GM21529 (cell line): ENCODE results near the gene CDC37L1.

Source experiments
- ATAC-seq: cut with Tn5 transposase; IDR thresholded peaks from one replicate; pipeline ENCODE4 v1.9.1; 2021; ENCODE audit not compliant: unreplicated experiment

Gene CDC37L1

DNA sequence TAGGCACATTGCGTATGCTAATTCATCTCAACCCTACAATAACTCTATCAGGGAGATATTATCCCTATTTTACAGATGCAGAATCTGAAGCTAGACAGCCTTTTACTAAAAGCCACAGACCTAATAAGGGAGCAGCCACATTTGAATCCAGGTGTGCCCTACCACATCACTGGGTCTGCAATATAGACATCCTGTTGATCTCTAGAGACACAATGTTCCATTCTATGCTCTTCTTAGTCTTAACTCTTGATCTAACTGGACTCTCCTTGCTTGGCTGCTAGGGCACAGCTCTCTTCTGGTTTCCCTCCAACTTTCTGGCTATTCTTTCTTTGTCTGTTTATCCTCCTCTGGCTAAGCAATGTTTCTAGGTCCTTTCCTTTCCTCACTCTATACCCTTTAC, 11.7 kb upstream of the CDC37L1 start:
- no peak for ATAC-seq

DNA sequence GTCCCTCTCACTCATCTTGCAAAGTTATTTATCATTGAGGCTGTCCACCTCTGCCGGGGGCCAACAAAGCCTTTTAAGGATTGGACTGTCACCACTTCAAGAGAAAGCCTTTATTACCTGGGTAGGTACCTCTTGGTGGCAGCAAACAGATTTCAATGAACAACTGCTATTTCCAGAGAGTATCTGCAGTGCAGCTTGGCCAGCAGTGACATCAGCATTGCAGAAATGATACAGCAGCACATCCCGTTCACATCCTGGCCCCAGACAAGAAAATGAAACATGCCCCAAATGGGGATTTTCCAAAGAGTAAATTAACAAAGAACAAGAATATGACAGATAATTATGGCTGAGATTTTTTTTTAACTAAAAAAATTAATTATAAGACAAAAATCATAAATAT, 10.8 kb upstream of the CDC37L1 start:
- ATAC-seq, result no peak

DNA sequence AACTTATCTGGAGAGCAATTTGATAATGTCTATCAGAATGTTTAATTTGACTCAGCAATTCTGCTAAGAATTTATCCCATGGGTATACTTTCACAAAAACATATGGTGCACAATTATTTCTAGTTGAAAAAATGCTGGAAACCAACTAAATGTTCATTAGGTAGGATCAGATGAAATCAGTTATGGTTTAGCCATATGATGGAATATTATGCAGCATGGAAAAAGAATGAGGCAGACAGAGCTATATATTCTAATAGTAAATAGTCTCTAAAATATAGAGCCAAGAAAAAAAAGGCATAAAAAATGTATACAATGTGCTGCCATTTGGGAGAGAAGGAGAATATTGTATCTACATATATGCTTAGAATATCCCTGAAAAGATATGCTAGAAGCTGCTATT, 9.5 kb upstream of the CDC37L1 start:
- ATAC-seq, result no peak

DNA sequence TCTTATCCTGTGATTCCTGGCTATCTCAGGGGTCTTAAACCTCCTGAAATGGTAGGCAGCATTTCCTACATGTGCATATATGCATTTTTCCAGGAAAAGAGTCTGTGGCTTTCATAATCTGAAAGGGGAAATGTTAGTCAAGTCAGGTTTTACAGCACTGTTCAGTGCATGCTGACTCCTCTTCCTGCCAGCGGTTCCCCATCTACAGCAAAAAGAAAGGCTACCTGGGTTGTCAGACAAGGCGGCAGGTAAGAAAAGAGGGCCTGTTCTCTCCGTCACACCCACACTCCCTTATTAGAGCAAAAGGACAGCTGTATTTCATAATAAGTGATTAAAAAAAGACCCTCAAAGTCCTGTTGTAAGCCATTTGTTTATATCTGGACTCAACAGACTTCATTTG, 8.8 kb upstream of the CDC37L1 start:
- ATAC-seq, result no peak

DNA sequence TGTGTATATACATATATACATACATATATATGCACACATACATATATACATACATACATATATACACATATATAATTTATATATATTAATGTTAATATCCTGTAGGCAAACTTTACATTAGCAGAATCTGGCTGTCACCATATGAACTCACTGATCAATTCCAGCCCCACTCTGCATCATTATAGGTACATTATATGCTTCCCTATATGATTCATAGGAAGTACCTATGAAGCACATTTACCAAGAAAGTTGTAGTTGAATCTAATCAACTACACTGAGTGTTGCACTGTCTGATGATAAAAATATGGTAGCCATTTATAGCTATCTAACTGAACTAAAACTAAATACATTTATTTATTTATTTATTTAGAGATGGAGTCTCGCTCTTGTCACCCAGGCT, 7.6 kb upstream of the CDC37L1 start:
- no peak for ATAC-seq

DNA sequence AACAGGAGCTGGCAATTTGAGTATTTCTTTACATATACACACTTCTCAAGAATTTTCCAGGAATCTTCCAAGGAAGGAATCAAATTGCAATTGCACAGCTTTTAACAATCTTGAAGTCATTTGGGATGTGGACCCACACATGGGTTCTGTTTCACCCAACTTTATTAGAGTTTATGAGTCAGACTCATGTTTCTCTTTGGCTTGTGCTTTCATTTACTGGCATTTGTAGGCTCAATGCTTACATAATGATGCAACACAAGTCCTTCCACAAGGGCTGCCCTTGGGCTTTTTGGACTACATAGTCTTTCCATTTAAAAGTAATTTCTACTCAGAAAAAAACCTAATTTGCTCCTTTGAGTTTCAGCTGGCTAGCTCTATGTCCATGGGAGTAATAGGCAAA, 4.6 kb upstream of the CDC37L1 start:
- no peak for ATAC-seq

DNA sequence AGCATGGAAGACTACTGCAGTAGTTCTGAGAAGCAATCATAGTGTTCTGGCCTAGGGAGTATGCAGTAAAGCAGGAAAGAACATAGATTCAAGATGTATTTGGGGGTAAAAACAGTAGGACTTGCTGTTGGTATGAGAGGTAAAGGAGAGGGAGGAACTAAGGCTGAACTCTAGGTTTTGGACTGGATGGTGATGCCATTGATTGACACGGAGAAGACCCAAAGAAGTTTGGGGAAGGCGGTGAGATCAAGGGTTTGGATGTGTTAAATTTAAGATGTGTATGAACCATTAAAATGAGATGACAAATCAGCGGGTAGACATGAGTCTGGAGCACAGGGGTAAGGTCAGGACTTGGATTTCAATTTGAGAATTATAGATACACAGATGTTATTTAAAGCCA, 2.0 kb upstream of the CDC37L1 start:
- no peak for ATAC-seq

DNA sequence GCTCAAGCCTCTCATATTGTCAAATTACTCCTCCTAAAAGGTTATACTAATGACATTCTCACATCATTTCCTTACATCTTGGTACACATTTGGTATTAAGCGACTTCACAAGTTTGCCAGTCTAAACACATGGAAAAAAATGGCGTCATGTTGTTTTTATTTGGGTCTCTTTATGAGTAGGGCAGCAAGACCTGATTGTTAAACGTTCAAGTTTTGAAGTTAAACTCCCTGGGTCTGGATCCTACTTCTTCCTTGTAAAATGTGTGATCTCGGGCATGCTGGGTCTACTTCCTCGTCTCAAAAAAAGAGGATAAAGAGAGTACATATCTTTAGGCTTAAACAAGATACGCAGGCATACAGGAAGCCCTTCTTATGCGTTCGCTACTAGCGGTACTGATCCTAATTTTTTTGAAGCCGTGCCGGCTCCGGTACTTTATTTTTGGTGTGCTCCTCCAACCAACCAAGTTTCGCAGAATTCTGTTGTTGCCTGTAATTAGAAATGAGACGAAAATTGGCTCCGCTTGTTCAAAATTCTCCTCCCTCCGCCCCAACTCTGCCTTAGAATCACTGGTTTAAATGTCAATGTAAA, 596 bp upstream of the CDC37L1 start:
- ATAC-seq, result peak; percentile 6

DNA sequence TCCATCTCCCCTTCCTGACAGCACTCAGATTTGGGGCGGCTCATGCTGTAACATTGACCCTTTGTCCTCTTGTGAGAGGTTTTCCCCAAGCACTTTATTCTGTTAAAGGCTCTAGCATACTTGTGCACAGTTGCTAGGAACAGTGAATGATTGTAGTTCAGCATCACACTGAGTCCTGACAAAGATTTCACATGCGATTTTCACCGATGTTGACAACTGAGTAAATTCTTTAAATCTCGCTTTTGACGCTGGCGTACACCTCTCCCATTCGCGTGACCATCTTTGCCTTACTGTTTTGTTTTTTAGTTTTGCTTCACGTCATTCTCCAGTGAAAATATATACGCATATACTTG, 780 bp downstream of the CDC37L1 start:
- ATAC-seq, result peak; percentile 2

DNA sequence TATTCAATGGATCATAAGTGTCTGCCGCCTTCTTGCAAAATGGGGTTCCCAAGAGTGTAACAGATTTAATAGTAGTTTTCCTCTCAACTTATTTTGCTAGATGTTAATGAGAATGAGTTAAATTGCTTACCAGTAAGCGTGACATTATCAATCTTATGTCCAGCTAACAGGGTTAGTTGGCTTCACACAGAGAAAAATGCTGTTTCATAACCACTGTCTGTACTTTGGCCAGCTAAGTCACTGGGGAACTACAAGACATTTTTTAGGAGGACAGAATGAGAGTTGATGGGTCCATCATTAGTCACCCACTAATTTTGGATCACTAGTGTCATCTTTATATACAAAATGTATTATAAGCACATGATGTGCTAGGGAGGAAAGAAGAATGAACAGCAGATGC, 1.4 kb downstream of the CDC37L1 start:
- ATAC-seq, result no peak

DNA sequence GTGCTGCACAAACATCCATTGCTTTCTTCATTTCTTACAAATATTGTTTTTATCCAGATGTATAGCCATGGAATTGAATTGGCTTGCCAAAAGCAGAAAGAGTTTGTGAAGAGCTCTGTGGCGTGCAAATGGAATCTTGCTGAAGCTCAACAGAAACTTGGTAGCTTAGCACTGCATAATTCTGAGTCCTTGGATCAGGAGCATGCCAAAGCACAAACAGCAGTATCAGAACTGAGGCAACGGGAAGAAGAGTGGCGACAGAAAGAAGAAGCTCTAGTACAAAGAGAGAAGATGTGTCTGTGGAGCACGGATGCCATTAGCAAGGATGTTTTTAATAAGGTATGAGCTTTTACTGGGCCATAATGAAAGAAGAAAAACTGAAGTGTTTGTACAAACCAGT, 5.5 kb downstream of the CDC37L1 start:
- ATAC-seq, result no peak

DNA sequence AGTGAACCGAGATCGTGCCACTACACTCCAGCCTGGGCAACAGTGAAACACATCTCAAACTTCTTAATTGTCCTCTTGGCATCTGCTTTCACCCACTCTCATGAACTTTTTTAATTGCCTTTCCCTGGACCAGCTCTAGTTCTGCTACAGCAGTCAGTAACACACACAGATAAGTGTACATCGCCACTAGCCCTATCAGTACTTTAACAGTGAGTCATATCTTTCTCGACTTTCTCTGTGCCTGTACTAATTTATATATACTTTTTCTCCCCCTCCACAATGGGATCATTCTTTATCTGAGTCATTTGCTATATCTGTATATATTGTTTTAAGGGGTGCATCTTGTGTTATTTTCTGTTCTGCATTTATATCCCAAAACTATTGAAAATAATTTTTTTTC, 6.7 kb downstream of the CDC37L1 start:
- no peak for ATAC-seq

DNA sequence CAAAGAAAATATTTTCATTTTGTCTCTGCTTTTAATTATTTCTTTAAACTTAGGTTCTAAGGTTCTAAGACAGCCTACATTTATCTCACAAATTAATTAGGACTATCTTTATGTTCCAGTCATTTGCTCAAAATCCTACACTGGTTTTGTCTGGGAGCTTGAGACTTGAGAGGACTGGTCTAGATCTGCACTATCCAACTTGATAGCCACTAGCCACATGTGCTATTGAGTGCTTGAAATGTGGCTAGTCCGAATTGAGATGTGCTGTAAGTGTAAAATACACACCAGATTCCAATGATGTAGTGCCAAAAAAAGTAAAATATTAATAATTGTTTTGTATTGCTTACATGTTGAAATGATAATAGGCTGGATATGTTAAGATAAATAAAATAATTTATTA, 7.2 kb downstream of the CDC37L1 start:
- ATAC-seq, result no peak

DNA sequence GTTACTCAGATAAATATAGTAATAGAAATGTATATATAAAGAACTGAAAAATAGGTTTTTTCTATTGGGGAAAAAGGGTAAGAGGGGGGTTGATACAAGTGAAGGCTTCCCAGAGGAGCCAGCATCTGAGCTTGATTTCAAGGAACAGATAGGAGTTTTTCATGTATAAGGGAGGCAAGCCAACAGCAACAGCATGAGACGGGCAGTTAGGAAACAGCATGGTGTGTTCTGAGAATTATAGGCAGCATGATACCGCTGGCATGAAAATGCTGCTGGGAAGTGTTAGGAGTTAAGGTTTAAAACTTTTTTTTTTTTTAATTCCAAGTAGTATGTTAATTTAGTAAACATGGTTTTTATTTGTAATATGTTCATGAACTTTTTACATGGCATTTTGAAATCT, 9.7 kb downstream of the CDC37L1 start:
- no peak for ATAC-seq

DNA sequence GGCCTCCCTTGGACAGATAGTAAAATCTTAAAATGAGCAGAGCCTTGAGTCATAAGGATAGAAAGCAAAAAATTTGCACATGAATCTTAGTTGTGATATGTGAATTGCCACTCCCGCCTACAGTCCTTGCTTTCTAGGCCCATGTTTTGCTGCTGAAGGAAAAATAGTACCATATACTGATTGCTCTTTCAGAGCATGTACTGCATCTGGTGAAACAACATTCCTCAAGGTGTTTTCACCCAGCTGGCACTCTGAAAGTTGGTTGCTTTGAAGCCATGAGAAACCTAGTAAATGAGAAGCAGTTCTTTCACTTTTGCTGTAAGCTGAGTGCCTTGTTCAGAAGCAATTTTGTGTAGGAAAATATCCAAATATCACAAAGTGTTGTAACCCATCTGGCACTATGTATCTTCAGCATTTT, 10.3 kb downstream of the CDC37L1 start:
- peak; percentile 70 for ATAC-seq

DNA sequence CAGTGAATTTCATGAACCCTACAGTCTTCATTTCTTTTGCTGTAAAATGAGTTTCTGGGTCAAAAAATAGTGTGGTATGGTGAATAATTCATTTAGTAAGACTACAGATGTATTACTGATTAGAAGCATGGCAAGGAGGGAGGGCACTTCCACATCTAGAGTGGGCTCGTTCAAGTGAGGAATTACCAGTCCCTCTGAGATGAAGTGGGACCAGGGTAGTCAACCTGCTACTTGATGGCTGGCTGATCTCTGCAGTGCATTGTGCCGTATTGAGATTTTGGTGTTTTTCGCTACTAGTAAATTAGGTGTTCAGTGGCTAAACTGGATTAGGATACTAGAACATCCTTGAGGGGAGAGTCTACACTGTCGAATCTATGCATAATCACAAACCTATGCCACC, 10.8 kb downstream of the CDC37L1 start:
- ATAC-seq, result peak; percentile 50

DNA sequence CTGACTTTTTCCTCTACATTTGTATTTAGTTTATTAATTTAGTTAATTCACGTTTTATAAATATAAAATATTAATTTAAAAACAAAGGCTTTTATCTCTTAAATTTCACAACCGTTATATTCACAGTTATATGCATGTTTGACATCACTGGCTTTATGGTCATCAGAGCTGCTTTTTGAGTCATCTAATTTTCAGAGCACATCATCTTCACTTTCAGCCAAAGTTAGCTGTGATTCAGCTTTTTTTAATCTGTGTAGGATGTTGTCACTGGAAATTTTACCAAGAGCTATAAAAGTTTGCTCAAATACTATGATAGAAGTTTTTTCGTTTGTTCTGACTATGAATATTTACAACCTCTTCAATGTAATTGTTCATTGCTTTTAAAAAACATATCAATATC, 12.4 kb downstream of the CDC37L1 start:
- no peak for ATAC-seq

DNA sequence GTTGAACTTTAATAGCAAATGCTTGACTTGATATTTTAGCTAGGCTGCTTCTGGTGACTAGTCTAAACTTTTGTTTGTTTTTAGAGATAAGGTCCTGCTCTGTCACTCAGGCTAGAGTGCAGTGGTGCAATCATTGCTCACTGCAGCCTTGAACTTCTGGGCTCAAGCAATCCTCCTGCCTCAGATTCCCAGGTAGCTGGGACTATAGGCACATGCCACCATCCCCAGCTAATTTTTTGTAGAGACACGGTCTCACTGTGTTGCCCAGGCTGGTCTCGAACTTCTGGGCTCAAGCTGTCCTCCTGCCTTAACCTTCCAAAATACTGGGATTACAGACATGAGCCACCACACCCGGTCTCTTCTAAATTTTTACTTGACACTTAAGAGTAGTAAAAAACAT, 20.7 kb downstream of the CDC37L1 start:
- ATAC-seq, result no peak

DNA sequence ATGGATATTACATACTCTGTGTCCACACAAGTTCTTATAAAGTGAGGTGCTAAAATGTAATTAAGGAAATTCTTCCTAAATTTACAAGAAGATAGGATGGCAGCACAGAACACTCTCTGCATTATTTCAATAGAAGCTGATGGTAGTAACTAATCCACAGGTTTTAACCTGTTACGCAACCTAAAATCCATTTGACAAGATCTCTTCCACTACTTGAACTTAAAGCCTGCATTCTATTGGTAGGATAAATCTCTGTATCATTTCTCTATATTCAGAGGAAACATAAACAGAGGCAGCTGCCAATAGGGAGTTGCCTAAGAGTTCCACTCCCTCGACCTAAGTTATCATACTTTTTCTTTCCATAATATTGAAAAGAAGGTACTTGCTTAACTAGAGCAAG, 21.6 kb downstream of the CDC37L1 start:
- no peak for ATAC-seq

DNA sequence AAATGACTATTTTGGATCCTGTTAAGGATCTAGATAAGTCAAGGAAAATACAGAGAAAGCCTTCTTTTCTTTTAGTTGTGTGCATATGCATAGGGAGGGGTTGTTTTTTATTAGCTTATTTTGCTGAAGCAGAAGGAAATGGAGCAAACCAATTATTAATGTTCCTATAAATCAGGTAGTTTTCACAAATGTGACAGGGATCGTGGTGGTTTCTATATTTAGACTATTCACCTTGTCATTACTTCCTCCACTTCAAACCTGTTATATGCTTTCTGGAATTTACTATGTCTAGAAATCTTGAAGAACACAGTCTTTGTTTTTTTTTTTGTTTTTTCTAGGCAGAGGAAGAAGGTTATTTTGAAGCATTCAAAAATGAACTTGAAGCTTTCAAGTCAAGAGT, 22.2 kb downstream of the CDC37L1 start:
- no peak for ATAC-seq

DNA sequence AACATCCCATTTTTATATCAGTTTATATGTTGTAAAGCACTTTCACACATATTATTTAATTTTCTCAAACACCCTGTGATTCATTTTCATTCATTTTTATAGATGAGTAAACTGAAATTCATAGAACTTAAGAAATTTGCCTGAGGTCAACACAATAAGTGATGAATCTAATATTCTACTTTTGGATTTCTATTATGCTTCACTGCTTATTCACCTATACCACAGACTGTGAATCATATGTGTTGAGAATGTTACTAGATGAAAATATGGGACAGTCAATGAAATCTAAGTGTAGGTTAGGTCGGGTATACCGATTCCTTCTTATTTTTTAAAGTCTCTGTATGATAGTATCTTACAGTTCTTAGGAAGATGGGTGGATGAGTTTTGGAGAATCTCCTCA, 24.8 kb downstream of the CDC37L1 start:
- ATAC-seq, result no peak

DNA sequence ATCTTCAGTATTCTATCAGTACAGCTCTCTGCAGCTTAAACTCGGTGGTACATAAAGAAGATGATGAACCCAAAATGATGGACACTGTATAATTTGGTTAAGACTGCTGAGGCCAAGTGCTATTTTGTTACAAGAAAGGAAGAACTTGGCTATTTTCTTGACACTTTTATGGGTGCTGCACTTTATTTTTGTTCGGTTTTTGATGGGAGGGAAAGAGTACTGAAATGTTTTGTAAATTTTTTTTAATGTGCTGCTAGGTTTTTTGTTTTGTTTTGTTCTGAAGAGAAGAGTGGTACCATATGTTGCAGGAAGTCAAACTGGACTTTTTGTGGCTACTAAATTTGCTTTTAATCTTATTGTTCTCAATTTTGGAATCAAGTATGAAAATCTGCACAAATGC, 26.7 kb downstream of the CDC37L1 start:
- ATAC-seq, result no peak

DNA sequence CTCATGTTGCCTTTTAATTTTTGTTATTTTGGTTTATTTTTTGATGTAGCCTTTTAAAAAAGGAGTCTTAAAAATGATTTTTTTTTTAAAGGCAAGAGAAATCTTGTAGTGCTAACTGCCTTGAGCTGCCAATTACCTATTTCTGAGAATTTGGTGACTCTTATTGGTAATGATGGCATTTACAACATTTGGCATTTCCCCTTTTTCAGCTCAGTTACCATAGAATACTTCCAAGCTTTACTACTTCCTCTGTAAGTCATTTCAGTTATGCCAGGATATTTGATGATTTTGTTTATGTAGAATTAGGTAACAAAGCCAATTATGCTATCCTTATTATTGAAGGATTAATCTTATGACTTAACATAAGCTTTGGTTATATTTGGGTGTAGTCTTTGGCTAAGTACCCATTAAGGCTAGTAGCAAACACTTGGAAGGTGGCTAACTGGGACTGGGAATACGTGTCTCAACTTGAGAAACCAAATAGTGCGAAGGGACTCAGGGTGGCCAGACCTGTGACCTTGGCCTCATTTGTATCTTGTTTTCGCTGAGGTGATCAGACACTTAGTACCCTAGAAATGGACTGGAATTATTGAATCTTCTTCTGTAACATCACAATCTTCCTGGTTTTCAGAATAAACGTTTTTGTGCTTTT, 27.7 kb downstream of the CDC37L1 start:
- no peak for ATAC-seq
